ENCODE measurements around the gene AFG3L2.

DNA sequence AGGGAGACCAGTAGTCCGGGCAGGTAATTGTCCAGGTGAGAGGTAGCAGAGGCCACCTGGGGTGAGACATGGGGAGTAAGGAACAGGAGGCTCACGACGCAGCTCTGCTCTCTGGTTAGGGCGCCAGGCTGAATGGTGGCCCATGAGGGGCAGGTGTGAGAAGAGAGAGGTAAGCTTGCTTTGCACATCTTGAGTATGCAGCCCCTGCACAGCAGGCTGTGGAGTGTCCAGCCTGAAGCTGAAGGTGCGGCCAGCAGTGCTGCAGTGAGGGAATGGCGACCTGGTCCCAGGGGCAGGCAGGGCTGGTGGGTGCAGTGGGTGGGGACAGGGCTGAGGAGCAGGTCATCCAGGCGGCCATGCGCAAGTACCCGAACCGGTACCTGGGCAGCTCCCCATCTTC, 46.4 kb upstream of the AFG3L2 start:
- TF ChIP-seq EZH2 (IDR thresholded peaks at IDR 0.05; ENCODE audit: low read depth, unreplicated experiment) (no peak), CTCF (conservative IDR thresholded peaks at IDR 0.05; ENCODE audit: low read depth in 2 of 2) (no peak), POLR2AphosphoS5 (IDR thresholded peaks at IDR 0.05; ENCODE audit: low read depth) (no peak), JUNB (IDR thresholded peaks at IDR 0.05; ENCODE audit: unreplicated experiment) (no peak), EZH2phosphoT487 (IDR thresholded peaks at IDR 0.05; ENCODE audit: unreplicated experiment) (no peak), REST (IDR thresholded peaks at IDR 0.05; ENCODE audit: unreplicated experiment) (no peak), NANOG (IDR thresholded peaks at IDR 0.05; ENCODE audit: borderline replicate concordance) (no peak), ZNF114 (CRISPR knock-in tag; IDR thresholded peaks at IDR 0.05) (no peak), CREB1 (CRISPR knock-in tag; IDR thresholded peaks at IDR 0.05; ENCODE audit: low read depth) (no peak), STAT1 (IDR thresholded peaks at IDR 0.05; ENCODE audit: unreplicated experiment) (no peak), ZNF331 (CRISPR knock-in tag; IDR thresholded peaks at IDR 0.05; ENCODE audit: low read depth) (no peak)
- TF ChIP-seq, protein P1, sequence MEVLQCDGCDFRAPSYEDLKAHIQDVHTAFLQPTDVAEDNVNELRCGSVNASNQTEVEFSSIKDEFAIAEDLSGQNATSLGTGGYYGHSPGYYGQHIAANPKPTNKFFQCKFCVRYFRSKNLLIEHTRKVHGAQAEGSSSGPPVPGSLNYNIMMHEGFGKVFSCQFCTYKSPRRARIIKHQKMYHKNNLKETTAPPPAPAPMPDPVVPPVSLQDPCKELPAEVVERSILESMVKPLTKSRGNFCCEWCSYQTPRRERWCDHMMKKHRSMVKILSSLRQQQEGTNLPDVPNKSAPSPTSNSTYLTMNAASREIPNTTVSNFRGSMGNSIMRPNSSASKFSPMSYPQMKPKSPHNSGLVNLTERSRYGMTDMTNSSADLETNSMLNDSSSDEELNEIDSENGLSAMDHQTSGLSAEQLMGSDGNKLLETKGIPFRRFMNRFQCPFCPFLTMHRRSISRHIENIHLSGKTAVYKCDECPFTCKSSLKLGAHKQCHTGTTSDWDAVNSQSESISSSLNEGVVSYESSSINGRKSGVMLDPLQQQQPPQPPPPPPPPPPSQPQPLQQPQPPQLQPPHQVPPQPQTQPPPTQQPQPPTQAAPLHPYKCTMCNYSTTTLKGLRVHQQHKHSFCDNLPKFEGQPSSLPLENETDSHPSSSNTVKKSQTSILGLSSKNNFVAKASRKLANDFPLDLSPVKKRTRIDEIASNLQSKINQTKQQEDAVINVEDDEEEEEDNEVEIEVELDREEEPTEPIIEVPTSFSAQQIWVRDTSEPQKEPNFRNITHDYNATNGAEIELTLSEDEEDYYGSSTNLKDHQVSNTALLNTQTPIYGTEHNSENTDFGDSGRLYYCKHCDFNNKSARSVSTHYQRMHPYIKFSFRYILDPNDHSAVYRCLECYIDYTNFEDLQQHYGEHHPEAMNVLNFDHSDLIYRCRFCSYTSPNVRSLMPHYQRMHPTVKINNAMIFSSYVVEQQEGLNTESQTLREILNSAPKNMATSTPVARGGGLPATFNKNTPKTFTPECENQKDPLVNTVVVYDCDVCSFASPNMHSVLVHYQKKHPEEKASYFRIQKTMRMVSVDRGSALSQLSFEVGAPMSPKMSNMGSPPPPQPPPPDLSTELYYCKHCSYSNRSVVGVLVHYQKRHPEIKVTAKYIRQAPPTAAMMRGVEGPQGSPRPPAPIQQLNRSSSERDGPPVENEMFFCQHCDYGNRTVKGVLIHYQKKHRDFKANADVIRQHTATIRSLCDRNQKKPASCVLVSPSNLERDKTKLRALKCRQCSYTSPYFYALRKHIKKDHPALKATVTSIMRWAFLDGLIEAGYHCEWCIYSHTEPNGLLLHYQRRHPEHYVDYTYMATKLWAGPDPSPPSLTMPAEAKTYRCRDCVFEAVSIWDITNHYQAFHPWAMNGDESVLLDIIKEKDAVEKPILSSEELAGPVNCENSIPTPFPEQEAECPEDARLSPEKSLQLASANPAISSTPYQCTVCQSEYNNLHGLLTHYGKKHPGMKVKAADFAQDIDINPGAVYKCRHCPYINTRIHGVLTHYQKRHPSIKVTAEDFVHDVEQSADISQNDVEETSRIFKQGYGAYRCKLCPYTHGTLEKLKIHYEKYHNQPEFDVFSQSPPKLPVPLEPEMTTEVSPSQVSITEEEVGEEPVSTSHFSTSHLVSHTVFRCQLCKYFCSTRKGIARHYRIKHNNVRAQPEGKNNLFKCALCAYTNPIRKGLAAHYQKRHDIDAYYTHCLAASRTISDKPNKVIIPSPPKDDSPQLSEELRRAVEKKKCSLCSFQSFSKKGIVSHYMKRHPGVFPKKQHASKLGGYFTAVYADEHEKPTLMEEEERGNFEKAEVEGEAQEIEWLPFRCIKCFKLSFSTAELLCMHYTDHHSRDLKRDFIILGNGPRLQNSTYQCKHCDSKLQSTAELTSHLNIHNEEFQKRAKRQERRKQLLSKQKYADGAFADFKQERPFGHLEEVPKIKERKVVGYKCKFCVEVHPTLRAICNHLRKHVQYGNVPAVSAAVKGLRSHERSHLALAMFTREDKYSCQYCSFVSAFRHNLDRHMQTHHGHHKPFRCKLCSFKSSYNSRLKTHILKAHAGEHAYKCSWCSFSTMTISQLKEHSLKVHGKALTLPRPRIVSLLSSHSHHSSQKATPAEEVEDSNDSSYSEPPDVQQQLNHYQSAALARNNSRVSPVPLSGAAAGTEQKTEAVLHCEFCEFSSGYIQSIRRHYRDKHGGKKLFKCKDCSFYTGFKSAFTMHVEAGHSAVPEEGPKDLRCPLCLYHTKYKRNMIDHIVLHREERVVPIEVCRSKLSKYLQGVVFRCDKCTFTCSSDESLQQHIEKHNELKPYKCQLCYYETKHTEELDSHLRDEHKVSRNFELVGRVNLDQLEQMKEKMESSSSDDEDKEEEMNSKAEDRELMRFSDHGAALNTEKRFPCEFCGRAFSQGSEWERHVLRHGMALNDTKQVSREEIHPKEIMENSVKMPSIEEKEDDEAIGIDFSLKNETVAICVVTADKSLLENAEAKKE (CRISPR knock-in tag; IDR thresholded peaks at IDR 0.05) = no peak
- TF ChIP-seq, protein P2, sequence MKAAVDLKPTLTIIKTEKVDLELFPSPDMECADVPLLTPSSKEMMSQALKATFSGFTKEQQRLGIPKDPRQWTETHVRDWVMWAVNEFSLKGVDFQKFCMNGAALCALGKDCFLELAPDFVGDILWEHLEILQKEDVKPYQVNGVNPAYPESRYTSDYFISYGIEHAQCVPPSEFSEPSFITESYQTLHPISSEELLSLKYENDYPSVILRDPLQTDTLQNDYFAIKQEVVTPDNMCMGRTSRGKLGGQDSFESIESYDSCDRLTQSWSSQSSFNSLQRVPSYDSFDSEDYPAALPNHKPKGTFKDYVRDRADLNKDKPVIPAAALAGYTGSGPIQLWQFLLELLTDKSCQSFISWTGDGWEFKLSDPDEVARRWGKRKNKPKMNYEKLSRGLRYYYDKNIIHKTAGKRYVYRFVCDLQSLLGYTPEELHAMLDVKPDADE (IDR thresholded peaks at IDR 0.05) = no peak
